Activated CD4-positive, CD25-positive, alpha-beta regulatory T cell treated with anti-CD3 and anti-CD28 coated beads, Interleukin-2, amount 50 U/mL, for 16 hours (primary cell): Measurements from ENCODE around the gene COG3.

Source experiments
- DNase-seq: peaks from one replicate; pipeline ENCODE4 v3.0.0-alpha.2; 2020; ENCODE audit warnings: low read depth, low spot score

Gene COG3

GRCh38 chr13:45506811-45507210 lies 42.1 kb downstream of the COG3 start:
- DNase-seq: no peak

DNA sequence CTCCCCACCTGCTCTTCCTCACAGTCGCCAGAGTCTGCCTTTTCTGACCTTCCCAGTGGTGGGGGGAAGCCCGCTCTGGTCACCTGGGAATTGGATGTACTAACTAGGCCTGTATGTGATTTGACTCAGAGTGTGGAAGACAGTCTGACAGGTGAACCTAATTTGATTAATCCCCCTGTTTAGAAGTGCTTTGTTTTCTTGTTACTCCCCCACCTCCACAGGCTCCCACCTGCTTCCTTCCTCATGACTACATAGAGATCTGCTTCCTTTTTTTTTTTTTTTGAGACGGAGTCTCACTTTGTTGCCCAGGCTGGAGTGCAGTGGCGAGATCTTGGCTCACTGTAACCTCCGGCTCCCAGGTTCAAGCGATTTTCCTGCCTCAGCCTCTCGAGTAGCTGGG lies 44.0 kb downstream of the COG3 start:
- no peak for DNase-seq

DNA sequence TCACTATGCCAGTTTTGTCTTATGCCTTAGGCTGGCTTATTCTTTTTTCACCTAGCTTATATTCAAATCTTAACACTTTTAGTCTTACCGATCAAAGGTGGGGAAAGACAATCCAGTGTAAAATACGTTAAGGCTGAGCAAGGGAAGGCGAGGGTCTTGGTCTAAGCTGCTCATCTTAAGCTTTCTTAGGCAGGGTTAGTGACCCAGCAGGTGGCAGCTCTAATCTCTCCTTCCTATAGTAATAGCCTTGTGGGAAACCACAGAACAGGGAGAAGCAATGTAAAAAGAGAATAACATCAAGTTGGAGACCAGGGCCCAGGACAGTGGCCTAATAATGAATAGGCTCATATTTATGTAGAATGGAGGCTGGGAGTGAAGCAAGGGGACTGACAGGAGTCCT lies 45.9 kb downstream of the COG3 start:
- DNase-seq: no peak

DNA sequence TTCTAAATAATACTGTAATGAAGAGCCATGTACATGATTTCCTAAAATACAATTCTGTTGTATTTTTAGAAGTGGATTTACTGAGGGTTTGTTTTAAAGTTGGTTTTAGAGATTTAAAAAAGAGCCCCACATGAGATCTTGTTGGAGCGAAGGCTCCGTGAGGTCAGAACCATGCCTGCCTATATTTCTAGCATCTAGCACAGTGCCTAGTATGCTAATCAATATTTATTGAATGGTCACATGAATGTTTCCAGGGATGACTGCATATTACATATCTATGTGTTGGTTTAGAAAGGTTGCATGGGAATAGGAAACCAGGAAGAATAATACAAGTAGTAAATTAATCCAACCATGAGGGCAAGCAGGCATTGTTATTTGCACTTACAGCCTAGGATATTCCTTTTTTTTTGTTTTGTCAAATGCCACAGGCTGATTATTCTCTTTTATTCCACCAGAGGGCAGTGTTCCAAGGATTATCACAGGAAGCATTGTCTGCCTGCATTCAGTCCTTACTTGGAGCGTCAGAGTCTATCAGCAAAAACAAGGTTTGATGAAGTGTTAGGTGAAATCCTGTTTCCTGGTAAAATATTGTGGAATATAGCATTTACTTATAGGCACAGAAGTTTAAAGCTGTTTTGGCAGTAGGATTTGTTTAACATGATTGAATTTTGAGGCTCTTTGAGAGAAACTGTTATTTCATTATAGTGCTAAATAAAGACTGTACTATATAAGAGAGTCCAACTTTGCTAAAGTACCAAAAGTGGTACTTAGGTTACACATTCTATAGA lies 46.8 kb downstream of the COG3 start:
- peak; percentile 6 for DNase-seq

DNA sequence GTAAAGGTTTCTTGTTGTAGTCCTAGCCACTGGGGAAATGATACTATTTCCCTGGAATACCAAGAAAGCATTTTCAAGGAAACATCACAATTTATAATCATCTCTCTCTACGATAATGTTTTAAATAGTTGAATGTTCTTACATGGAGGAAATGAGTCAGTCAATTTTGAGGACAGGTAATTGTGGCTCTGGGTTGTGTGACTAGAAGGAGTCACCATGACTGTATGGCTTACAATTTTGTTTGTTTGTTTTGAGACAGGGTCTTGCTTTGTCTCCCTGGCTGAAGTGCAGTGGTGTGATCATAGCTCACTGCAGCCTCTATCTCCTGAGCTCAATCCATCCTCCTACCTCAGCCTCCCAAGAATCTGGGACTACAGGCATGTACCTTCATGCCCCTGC lies 47.4 kb downstream of the COG3 start:
- no peak for DNase-seq

GRCh38 chr13:45516757-45517156 lies 52.0 kb downstream of the COG3 start:
- no peak for DNase-seq

DNA sequence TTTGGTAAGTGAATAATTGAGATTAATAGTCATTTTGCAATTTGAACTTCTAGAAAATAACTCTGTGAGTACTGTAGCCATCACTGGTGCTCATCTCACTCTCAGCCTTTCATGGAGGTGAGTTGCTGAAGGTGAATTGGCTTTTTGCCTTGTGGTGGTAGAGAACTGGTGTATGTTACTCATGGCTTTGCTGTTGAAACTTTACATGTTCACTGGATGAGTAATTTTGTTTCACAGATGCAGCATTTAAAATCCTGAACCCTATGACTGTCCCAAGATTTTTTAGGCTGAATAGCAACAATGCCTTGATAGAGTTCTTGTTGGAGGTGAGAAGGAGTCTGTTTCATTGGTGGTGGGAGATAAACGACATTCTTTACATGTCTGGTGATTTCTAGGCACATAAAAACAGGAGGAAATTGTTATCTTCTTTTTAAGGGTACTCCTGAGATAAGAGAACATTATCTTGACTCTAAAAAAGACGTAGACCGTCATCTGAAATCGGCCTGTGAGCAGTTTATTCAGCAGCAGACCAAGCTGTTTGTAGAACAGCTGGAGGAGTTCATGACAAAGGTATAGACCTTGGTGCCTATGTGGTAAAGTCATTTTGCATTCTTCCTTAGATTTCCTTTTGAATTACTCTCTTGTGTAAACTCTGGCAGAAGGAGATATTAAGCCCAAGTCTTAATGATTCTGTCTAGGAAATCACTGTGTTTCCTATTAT lies 53.9 kb downstream of the COG3 start:
- no peak for DNase-seq

- no peak for DNase-seq
Measured at GRCh38 chr13:45519493-45519892, 54.8 kb downstream of the COG3 start.

GRCh38 chr13:45521297-45521696 lies 56.6 kb downstream of the COG3 start:
- no peak for DNase-seq

DNA sequence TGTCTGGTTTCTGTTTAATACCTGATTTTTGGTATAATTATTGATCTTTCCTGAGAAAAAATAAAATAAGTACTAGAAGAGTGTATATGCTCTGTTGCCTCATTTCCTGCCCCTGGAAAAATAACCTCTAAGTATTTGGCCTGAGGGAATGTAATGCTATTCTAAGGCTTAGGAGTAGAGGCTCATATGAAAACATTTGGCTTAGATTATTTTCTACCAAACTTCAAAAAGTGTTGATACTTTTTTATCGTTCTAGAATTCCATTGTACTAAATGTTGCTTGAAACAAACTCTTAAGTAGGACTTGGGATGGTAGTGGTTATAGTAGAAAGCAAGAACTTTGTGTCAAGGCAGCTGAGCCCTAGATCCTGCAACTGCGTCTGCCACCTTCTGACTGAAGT lies 57.8 kb downstream of the COG3 start:
- DNase-seq: no peak

DNA sequence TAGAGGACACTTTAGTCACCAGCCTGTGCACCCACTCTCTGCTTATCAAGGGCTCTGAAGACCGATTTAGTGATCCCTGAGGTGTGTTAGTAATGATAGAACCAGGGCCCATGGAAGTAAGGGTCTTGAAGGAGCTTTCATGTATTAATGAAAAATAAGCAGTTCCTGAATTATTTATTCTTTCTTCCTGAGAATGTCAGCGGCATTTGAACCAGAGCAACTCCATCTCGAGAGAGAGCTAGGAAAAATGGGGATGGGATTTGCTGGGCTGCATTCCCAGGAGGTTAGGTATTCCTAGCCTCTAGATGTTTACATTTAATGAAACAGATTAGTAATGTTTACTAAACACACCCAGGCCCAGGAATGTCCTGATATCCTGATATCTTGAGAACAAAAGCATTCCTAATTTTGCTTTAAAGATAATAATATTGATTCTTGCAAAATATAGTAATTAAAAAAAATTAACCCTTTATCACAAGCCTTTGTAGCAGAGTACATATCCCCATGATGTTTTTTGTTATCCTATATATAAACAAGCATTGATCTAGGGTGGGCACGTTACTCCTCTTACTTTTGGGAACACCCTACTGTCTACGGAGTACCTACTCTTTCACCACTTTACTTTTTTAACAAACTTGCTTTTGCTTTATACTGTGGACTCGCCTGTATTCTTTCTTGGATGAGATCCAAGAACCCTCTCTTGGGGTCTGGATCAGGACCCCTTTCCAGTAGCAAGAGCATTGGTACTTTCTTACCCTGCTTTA lies 63.1 kb downstream of the COG3 start:
- DNase-seq: no peak

DNA sequence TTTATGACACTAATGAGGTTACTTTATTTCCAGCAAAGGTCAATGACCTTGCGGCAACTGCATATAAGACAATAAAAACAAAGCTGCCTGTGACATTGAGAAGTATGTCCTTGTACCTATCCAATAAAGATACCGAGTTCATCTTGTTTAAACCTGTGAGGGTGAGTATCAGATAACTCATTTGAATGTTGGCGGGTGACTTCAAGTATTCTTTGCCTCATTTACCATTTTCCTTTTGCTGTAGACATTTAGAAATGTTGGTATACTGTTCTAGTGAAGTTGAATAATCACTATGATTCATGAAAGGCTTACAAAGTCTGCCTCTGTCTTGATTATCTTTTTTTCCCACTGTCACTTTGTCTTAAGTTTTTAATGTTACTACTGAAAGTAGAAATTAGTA lies 65.0 kb downstream of the COG3 start:
- no peak for DNase-seq

GRCh38 chr13:45534604-45535003 lies 69.9 kb downstream of the COG3 start:
- no peak for DNase-seq

- no peak for DNase-seq
Measured at GRCh38 chr13:45536224-45536623, 71.5 kb downstream of the COG3 start.

DNA sequence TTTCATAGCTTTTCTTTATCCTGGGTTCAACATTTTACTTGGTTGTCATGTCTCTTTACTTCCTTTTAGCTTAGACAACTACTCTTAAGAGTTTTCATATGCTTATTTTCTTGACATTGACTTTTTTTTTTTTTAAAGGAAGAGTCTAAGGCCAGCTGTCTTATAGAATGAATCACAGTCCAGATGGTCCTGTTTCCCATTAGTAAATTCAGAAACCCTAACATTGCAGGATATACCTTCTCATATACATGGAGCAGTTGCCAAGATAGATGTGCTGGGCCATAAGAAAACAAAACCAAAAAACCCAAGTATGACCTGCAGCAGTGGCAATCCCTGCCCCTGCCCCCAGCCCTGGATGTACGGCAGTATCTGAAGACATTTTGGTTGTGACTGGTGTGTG lies 72.8 kb downstream of the COG3 start:
- no peak for DNase-seq

- DNase-seq: no peak
Measured at GRCh38 chr13:45538382-45538781, 73.6 kb downstream of the COG3 start.

GRCh38 chr13:45540195-45540594 lies 75.5 kb downstream of the COG3 start:
- DNase-seq: no peak

- no peak for DNase-seq
Measured at GRCh38 chr13:45540864-45541263, 76.1 kb downstream of the COG3 start.

DNA sequence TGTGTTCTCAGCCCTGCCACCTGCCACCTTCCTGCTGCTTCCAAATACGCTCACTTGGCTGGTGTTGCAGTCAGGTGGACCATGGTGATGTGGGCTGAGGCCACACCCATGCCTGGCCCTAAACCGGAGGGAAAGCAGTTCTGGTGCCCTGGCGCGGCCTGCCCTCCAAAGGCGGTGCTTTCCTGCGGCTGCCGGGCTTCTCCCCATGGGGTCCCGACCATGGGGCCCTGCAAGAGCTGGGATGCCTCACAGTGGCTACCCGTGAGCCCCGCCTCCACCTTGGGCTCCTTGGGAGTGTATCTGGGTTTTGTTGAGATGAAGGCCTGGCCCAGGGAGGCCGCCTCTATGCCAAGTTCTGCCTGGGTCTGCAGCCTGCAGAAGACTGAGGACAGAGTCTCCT lies 77.1 kb downstream of the COG3 start:
- no peak for DNase-seq

DNA sequence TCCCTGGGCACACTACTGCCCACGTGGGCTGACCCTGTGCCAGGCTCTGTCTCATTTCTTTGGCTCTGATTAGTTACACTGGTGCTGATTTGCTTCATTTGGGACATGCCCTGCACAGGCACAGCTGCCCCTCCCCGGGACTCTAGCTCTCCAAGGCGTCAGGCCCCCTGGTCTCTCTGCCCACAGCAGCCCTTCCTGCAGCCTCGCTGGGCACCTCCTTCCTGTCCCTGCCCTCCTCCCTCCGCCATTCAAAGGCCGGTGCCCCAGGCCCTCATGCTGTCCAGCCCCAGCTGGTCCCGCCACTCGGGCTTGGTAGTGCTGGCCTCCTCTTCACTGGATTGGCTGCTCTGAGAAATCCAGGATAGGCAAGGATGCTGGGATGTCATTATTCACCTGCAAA lies 77.7 kb downstream of the COG3 start:
- no peak for DNase-seq

DNA sequence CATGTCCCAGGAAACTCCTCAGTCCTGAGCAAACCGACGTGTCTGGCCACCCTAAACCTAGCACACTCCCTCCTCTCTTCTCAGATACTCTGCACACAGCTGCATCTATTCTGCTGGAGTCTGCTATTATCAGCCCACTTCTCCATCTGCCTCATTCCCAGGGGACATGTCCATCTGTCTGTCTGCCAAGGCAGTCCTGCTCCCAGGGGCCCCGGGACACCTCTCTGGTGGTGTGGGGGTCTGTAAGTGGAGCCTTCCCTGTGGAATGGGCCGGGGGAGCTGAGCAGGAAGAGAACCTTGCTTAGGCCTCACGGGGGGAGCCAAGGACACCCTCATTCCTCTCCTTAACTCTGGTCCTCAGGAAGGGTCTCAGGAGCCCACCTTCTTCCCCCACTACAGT lies 78.1 kb downstream of the COG3 start:
- no peak for DNase-seq

GRCh38 chr13:45544520-45544919 lies 79.8 kb downstream of the COG3 start:
- DNase-seq: no peak
